Fibroblast of lung (primary cell): ENCODE results near the gene SGCD. TPM values are rescaled to one million over a fixed set of nuclear protein-coding genes. Genes with fewer than 3 reads are reported as not detected.

ENCODE experiments used
- DNase-seq, 2 donors: peaks; one replicate each; pipeline versions ENCODE4 v3.0.0 to v3.0.0-alpha.2; 2010; ENCODE audit warnings: low read depth in 2 of 2
- H2AFZ ChIP-seq: 2 replicates; pipeline ENCODE4 v1.5.1; 2012; ENCODE audit warnings: low read length, control low read depth, inconsistent platforms
- H3K27ac ChIP-seq: 2 replicates; pipeline ENCODE4 v1.5.1; 2011; ENCODE audit warnings: low read length, control low read depth; ENCODE audit not compliant: insufficient read depth
- H3K27me3 ChIP-seq: 2 replicates; pipeline ENCODE4 v1.5.1; 2011; ENCODE audit warnings: mild to moderate bottlenecking, low read length; ENCODE audit not compliant: control insufficient read depth, insufficient read depth
- H3K36me3 ChIP-seq: 2 replicates; pipeline ENCODE4 v1.5.1; 2011; ENCODE audit warnings: low read length; ENCODE audit not compliant: control insufficient read depth, insufficient read depth
- H3K4me1 ChIP-seq: 2 replicates; pipeline ENCODE4 v1.5.1; 2011; ENCODE audit warnings: low read length; ENCODE audit not compliant: control insufficient read depth, insufficient read depth; ENCODE audit errors: extremely low read depth
- H3K4me2 ChIP-seq: 2 replicates; pipeline ENCODE4 v1.5.1; 2011; ENCODE audit warnings: low read length, control low read depth; ENCODE audit not compliant: insufficient read depth; ENCODE audit errors: extremely low read depth
- H3K4me3 ChIP-seq, 4 experiments: fragments of 200-600 bp in 1 of 4; sonication (generic) in 1 of 4; replicated peaks in 1 of 4; 2 replicates each; pipeline ENCODE4 v1.5.1; 2011 to 2016; ENCODE audit warnings: low read length in 4 of 4, low read depth in 3 of 4, mild to moderate bottlenecking in 3 of 4, control low read depth in 2 of 4, inconsistent platforms in 1 of 4, mixed read lengths in 1 of 4; ENCODE audit not compliant: insufficient read depth in 1 of 4; ENCODE audit errors: control extremely low read depth in 1 of 4
- H3K79me2 ChIP-seq: 2 replicates; pipeline ENCODE4 v1.5.1; 2012; ENCODE audit warnings: mild to moderate bottlenecking, low read length, inconsistent platforms; ENCODE audit not compliant: control insufficient read depth, insufficient read depth
- H3K9ac ChIP-seq: 2 replicates; pipeline ENCODE4 v1.5.1; 2011; ENCODE audit warnings: mild to moderate bottlenecking, low read length, control low read depth; ENCODE audit not compliant: insufficient read depth
- H3K9me3 ChIP-seq: 2 replicates; pipeline ENCODE4 v1.5.1; 2012; ENCODE audit warnings: low read depth, low read length; ENCODE audit not compliant: control insufficient read depth, insufficient read depth
- H4K20me1 ChIP-seq: 2 replicates; pipeline ENCODE4 v1.5.1; 2011; ENCODE audit warnings: low read length; ENCODE audit not compliant: control insufficient read depth, insufficient read depth; ENCODE audit errors: extremely low read depth
- CTCF ChIP-seq, 2 donors: IDR thresholded peaks in 1 of 2; conservative IDR thresholded peaks in 1 of 2; 1 replicate in 1 of 2; 2 replicates in 1 of 2; pipeline ENCODE4 v1.5.1; 2011 to 2012; ENCODE audit warnings: low read length in 2 of 2, control low read depth in 1 of 2, inconsistent platforms in 1 of 2, low read depth in 1 of 2, mild to moderate bottlenecking in 1 of 2
- EZH2 ChIP-seq: IDR thresholded peaks from 2 replicates; pipeline ENCODE4 v1.5.1; 2012; ENCODE audit warnings: low read length, control low read depth, mild to moderate bottlenecking; ENCODE audit errors: missing control alignments
- polyA plus RNA-seq, 2 donors: library from polyadenylated mRNA; depleted of rRNA in 1 of 2; stranded (reverse) in 1 of 2; unstranded in 1 of 2; fragments of >200 nt; gene quantifications; 2 replicates each; pipeline ENCODE4 v1.2.1, GENCODE V29; 2011 to 2012; ENCODE audit warnings: missing spikeins in 1 of 2
- total RNA-seq: library from RNA; depleted of rRNA; stranded (reverse); fragments of >200 nt; gene quantifications from 2 replicates; pipeline ENCODE4 v1.2.1, GENCODE V29; 2014

SGCD gene
- total and polyA plus RNA-seq, 2 donors (not counting 1 experiment from before 2014, with no cell fraction given) = 13.3 to 67.5 TPM

- no peak overlapping the region for H3K27ac ChIP-seq
- no peaks in the 10 kb centered on the region for H3K79me2 ChIP-seq
- no peak overlapping the region for H2AFZ ChIP-seq
- no peaks in the 10 kb centered on the region for H3K27me3 ChIP-seq
- DNase-seq = no peak
- no peaks in the 10 kb centered on the region for H3K4me1 ChIP-seq
- no peak overlapping the region for H3K9ac ChIP-seq
- no peaks in the 10 kb centered on the region for H3K9me3 ChIP-seq
- H3K4me2 ChIP-seq = no peak overlapping the region
- no peaks in the 10 kb centered on the region for H3K36me3 ChIP-seq
- TF ChIP-seq CTCF (conservative IDR thresholded peaks at IDR 0.05 in 1 of 2, IDR thresholded peaks at IDR 0.05 in 1 of 2; ENCODE audit: low read depth in 1 of 2, low read length in 2 of 2) (no peak), EZH2 (no peak)
- no peaks in the 10 kb centered on the region for H4K20me1 ChIP-seq
- H3K4me3 ChIP-seq = no peak overlapping the region
Observed at GRCh38 chr5:156621719-156622118, 294.8 kb downstream of the SGCD start.

- Histone ChIP-seq H3K36me3 (no peaks in the 10 kb centered on the region), H3K4me1 (no peaks in the 10 kb centered on the region), H3K79me2 (no peaks in the 10 kb centered on the region), H4K20me1 (no peaks in the 10 kb centered on the region), H3K4me2 (no peak overlapping the region), H2AFZ (no peak overlapping the region), H3K27ac (no peak overlapping the region), H3K4me3 (no peak overlapping the region), H3K9me3 (no peaks in the 10 kb centered on the region), H3K27me3 (no peaks in the 10 kb centered on the region), H3K9ac (no peak overlapping the region)
- DNase-seq = peak in 1 of 2 donors; percentile 3
- TF ChIP-seq CTCF (conservative IDR thresholded peaks at IDR 0.05 in 1 of 2, IDR thresholded peaks at IDR 0.05 in 1 of 2; ENCODE audit: low read depth in 1 of 2, low read length in 2 of 2) (no peak), EZH2 (no peak)
Observed at GRCh38 chr5:156623381-156624040, 296.5 kb downstream of the SGCD start.

GRCh38 chr5:156624686-156625085, 297.7 kb downstream of the SGCD start:
- Histone ChIP-seq H3K9ac (no peak overlapping the region), H3K4me3 (no peak overlapping the region), H3K36me3 (no peaks in the 10 kb centered on the region), H3K9me3 (no peaks in the 10 kb centered on the region), H3K79me2 (no peaks in the 10 kb centered on the region), H4K20me1 (no peaks in the 10 kb centered on the region), H3K4me2 (no peak overlapping the region), H3K27ac (no peak overlapping the region), H3K27me3 (no peaks in the 10 kb centered on the region), H3K4me1 (no peaks in the 10 kb centered on the region), H2AFZ (no peak overlapping the region)
- TF ChIP-seq EZH2 (no peak), CTCF (conservative IDR thresholded peaks at IDR 0.05 in 1 of 2, IDR thresholded peaks at IDR 0.05 in 1 of 2; ENCODE audit: low read depth in 1 of 2, low read length in 2 of 2) (no peak)
- DNase-seq = no peak
